Measurements from ENCODE around the gene ATP1A2. TPM values are rescaled to one million over a fixed set of nuclear protein-coding genes. Genes with fewer than 3 reads are reported as not detected.

The ATP1A2 gene
- total RNA-seq, 6 experiments from 2014 or later: 0.09 to 0.17 (median 0.14) TPM; not detected in 1

- H3K4me3 Mint-ChIP-seq: peak overlapping the region; percentile 84
- TF ChIP-seq CTCF (IDR thresholded peaks at IDR 0.05): no peak
- H3K27ac Mint-ChIP-seq: no peak overlapping the region
- H3K36me3 Mint-ChIP-seq (ENCODE audit: low read depth): no peaks in the 10 kb centered on the region
- no peaks in the 10 kb centered on the region for H3K9me3 Mint-ChIP-seq
- H3K4me1 Mint-ChIP-seq (ENCODE audit: low read depth): peaks cover 6% of the 10 kb centered on the region; the same call in 1 of the 2 replicates
- DNase-seq: peak; percentile 19
- H3K27me3 Mint-ChIP-seq (ENCODE audit: insufficient read depth): peaks cover 59% of the 10 kb centered on the region
These were observed 45.1 kb upstream of the ATP1A2 start for GRCh38 chr1:160070243-160071163.

GRCh38 chr1:160071289-160071688, 44.3 kb upstream of the ATP1A2 start:
- no peaks in the 10 kb centered on the region for H3K36me3 Mint-ChIP-seq (ENCODE audit: low read depth)
- peaks cover 6% of the 10 kb centered on the region; the same call in 1 of the 2 replicates for H3K4me1 Mint-ChIP-seq (ENCODE audit: low read depth)
- DNase-seq: no peak
- no peak overlapping the region for H3K27ac Mint-ChIP-seq
- peaks cover 58% of the 10 kb centered on the region for H3K27me3 Mint-ChIP-seq (ENCODE audit: insufficient read depth)
- no peak overlapping the region for H3K4me3 Mint-ChIP-seq
- no peak for TF ChIP-seq CTCF (IDR thresholded peaks at IDR 0.05)
- no peaks in the 10 kb centered on the region for H3K9me3 Mint-ChIP-seq

- no peak overlapping the region for H3K4me3 Mint-ChIP-seq
These were observed 40.7 kb upstream of the ATP1A2 start for GRCh38 chr1:160074865-160075264.

GRCh38 chr1:160075836-160076235, 39.7 kb upstream of the ATP1A2 start:
- no peak for TF ChIP-seq CTCF (IDR thresholded peaks at IDR 0.05)
- peaks cover 1% of the 10 kb centered on the region for H3K4me1 Mint-ChIP-seq (ENCODE audit: low read depth)
- H3K9me3 Mint-ChIP-seq: no peaks in the 10 kb centered on the region
- H3K36me3 Mint-ChIP-seq (ENCODE audit: low read depth): no peaks in the 10 kb centered on the region
- H3K27me3 Mint-ChIP-seq (ENCODE audit: insufficient read depth): peaks cover 53% of the 10 kb centered on the region
- DNase-seq: no peak
- H3K4me3 Mint-ChIP-seq: no peak overlapping the region
- H3K27ac Mint-ChIP-seq: no peak overlapping the region

More at GRCh38 chr1:160074865-160075264, 40.7 kb upstream of the ATP1A2 start:
- H3K36me3 Mint-ChIP-seq (ENCODE audit: low read depth): no peaks in the 10 kb centered on the region
- peaks cover 6% of the 10 kb centered on the region; the same call in 1 of the 2 replicates for H3K4me1 Mint-ChIP-seq (ENCODE audit: low read depth)
- peaks cover 50% of the 10 kb centered on the region for H3K27me3 Mint-ChIP-seq (ENCODE audit: insufficient read depth)
- no peak for DNase-seq
- no peaks in the 10 kb centered on the region for H3K9me3 Mint-ChIP-seq
- H3K27ac Mint-ChIP-seq: no peak overlapping the region
- TF ChIP-seq CTCF (IDR thresholded peaks at IDR 0.05): no peak

GRCh38 chr1:160076295-160076694, 39.3 kb upstream of the ATP1A2 start:
- Mint-ChIP-seq H3K27ac (no peak overlapping the region), H3K9me3 (no peaks in the 10 kb centered on the region), H3K4me1 (ENCODE audit: low read depth) (peaks cover 6% of the 10 kb centered on the region), H3K27me3 (ENCODE audit: insufficient read depth) (peaks cover 57% of the 10 kb centered on the region), H3K4me3 (no peak overlapping the region), H3K36me3 (ENCODE audit: low read depth) (no peaks in the 10 kb centered on the region)
- TF ChIP-seq CTCF (IDR thresholded peaks at IDR 0.05): no peak
- DNase-seq: no peak

All from HFFc6 (cell line).